NCI-H345 treated with DMSO at 0.1 percent for 48 hours (cell line): Measurements from ENCODE around the gene FARS2.

Experiments
- DNase-seq: peaks from one replicate; lab custom pipeline; 2025; ENCODE audit not compliant: unreplicated experiment; lab: John Stamatoyannopoulos, UW

FARS2 gene

DNA sequence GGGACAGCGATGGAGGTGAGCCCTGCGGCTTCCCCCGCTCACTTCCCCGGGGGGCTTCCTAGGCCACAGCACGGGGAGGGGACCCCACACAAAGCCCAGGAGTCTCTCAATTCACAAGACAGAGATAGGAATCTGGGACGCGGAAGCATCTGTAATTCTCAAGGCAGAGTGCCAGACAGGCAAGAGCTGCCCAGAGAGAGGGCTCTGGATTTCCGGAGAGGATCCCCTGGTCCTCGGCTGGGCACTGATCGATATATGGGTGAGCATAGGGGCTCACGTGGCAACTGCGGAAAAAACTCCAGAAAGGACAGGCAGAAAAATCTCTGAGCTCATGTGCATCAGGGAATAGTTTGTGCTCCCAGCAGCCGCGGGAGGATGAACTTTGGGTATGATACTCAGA lies 449.2 kb downstream of the FARS2 start:
- no peak for DNase-seq

DNA sequence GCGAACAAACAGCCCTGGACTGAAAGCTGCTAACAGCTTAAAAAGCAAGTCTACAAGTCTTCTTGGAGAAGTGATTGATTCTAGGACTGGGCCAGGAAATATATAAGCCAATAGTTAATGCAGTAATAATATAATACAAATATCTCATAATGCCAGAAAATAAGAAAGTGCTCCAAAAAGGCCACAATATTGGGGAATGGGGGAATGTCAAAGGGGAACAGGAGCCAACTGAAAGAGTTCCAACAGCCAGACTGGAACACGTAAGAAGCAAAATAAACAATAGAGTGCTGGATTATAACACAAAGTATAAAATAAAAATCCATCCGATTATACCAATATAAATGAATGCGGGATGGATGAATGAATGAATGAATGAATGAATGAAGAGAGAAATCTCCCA lies 449.6 kb downstream of the FARS2 start:
- DNase-seq: no peak

DNA sequence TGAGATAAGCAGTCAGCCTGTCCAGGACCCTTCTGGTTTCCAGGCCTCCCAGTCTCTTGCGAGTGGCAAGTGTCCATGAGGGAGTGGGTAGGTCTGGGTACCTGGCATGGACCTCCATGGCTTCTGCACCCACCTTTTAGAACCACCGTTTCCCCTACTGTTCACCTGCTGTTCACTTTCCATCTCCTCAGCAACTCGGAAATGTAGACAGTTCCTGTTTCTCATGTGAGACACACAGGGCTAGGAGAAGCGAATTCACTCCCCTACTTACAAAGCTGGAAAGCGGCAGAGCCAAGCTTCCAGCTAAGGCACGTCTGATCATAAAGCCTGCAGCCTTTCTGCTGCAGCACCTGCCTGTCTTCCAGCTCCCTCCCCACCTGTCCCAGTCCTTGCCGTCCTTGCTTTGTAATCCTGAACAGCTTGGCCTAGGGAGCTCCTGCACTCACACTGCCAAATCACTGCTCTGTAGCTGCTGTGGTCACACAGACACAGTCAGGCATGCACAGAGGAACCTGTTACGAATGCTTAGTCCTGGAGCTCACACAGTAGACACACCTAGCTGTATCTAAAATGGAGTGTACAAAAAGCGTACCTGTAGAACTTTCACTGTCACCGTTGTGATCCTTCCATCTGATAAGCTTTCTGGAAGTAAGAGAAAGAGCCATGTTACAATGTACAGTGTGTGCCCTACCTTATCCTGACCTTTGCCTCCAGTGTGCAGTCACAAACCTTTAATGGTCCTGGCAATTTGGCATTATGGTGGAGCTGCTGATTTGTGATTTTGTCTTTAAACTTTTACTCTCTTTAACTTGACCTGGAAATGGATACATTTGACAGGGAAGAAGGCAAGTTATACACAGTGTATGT lies 451.3 kb downstream of the FARS2 start:
- no peak for DNase-seq

DNA sequence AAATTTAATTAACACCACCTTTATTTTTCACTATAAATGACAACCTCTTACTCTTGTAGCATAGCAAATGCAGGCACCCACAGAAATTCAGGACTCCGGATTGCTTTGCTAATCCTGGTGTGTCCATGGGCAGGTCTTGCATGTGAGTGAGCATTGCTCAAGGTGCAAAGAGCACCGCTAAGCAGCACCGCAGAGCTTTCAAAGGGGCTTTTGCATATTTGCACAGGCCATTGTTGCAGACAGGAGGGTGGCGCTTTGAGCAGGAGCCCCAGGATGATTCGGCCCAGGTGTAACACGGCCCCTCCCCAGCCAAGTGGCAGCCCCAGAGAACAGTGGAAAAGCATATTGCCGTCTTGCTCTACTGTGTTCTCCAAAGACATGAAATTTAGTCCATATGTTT lies 452.2 kb downstream of the FARS2 start:
- DNase-seq: no peak

DNA sequence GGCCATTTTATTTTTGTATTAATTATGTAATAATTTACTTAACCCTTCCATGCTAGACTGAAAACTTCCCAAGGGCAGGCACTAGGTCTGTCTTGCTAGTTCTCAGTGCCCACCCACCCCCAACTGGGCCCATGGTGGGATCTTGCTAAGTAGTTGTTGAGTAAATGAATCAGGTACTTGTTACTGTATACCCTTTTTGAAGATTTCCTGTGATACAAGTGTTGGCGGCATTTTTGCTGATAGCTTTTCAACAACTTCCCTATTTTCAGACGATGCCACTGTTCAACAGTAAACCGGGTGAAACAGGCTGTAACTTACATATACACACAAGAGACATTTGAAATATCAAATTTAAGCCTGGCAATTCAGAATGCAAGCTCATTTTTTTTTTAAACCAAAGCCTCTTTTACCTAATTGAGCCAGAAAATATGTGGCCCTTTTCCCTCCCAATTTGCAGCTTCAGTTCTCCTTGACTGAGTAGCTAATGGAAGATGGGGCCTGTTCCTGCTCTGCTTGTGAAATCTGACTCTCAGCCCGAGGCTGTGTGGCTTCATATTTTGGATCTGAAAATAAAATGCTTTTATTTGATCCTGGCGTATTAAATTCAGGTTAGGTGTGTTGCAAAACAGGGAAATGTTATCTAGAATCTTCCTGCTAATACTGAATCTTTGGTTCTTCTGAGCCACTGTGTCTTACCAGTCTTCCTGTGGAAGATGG lies 457.1 kb downstream of the FARS2 start:
- no peak for DNase-seq

DNA sequence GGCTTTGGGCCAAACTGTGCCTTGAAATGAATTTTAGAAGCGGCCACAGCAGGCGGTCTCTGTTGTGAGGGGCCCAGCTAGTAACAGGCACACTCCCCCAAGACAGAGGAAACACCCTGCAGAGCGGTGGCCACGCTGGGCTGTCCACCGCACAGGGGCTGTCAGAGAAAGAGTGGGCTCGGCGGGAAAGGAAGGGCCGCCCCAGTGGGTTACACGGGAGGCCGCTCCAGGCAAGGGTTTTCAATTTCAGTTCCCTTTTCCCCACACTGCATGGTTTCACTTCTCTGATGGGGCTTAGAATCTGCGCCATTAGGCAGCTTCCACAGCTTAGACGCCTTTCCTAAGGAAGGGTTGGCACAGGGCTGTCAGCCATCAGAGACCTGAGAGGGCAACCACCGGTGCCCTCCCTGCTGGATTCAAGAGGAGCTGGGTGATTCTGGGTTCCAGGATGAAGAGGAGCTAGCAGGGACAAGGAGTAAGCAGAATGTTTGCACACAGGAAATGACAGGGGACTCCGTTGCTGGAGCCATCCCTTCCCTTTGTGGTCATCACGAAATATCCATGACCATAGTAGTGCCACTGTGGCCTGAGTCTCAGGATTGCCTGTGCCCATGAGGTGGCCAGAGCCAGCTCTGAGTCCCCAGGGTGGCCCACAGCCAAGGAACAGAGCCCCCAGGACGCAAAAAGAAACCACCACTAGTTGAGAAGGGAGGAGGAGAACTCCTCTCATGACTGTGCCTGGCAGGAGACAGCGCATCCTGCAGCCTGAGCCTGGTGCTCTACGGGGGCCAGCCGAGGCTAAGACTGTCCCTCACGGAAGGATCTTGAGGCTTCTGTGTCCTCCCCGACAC lies 462.8 kb downstream of the FARS2 start:
- DNase-seq: no peak

DNA sequence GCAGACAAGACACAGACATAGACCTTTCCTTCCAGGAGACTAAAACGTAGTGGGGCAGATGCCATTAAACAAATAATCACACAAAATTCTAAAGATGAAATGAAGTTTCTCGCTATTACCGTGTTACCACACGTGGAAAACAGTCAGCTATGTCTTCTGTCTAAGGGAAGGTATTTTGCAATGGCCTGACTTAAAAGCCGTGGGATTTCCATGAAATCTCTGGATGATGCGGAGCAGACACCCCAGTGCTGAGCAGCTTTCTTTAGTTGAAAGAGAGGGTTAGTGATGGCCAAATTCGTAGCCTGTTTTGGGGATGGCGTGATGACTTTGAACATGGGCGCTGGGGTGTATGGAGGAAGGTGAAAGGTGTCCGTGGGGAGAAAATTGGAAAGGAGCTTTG lies 463.6 kb downstream of the FARS2 start:
- DNase-seq: no peak

DNA sequence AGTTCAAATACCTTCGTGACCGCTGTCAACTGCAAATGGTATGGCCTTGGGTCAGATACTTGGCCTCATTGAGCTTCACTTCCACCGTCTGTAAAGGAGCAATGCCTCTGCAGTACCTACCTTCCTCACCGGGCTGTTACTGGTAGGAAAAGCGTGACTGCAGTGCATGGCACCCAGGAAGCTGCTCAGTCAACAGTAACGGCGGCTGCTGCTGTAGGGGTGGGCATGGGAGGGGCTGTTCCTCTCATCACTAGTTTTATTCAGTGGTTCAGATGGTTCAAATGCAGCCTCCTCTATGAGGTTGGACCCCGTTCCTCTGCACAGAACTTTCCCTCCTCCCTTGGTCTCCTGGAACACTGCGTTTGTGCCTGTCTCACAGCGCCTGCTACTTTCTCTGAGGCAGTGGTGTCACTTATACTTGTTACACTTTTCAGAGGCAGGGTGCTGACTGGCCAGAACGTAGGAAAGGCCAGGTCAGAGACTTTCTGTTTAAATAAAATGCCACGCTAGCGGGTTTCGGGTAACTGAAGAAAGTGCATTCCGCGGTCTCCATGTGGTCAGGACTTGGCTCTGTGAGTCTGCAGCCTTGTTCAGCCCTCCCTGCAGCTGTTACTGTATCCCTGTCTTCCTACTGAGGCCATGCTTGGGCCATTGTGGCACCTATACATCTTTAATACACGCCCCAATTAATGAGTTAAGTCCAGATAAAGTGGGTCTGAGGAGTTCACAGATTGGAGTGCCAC lies 465.8 kb downstream of the FARS2 start:
- DNase-seq: no peak

DNA sequence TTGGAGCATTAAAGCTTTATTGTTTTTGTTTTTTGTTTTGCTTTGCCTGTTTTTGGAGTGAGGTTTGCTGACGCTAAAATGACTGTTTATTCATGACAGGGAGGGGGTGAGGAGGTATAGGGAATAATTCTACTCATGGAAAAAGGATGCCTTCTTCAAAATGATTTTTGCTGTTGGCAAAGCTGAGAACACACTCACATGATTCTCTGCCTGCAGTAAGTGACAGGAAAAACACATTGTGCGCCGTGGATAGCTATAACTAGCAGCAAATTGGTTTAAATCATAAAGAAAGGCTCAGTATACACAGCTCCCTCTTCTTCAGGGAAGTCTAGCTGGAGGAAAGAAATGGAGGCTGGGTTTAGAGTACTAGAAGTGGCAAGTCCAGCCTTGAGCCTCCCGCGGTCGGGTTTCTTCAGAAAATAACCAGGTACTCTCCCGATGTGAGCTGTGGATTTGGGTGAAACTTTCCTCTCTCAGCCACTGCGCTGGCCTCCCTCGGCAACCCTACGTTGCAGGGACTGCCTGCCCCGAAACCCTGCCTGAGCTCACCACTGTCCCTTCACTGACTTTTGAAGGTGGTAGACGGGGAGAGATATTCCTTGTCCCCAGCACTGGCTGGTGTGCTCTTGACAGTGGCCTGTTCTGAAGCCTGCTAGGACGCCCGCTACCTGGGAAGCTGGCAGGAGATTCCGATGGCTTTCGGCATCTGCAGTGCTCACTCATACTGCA lies 467.2 kb downstream of the FARS2 start:
- DNase-seq: no peak

DNA sequence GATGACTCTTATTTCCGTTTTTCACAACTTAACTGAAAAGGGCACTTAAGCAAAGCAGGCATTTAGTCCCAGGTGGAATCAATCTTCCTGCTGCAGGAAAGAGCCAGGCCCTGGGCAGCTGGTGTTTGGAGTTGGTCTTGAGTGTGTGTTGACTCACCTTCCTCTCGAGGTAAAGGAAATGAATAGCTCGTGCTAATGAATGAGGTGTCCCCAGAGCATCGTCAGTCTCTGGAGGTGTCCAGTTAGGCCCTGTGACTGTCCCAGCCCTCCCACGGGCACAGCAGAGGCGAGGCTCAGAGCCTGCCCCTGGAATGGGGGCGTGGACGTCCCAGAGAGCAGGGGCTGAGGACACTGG lies 467.7 kb downstream of the FARS2 start:
- DNase-seq: no peak

DNA sequence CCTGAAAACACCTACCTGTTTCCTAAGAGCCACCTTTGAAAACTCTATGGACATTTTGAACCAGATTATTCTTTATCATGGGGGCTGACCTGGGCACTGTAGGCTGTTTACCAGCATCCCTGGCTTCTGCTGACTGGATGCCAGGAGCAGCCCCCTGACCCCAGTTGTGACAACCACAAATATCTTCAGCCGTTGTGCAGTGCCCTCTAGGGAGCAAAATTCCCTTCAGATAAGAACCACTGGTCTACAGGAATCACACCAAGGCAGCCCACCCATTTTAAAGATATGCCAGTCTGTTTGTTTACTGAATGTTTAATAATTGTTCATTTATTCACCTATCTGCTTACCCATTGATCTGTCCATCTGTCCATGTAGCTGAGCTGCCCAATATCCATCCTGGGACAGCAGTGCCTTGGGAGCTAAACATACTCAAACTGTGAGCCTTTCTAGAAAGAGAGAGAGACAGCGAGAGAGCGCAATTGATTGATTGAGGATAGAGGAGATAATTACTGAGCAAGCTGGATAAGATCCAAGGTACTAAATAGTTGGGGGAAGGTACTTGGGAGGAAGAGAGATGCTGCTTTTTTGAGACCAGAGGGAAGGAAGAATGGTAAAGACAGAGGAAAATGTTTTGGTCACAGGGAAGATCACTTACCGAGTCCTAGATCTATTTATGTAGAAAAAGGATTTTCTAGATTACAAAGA lies 468.7 kb downstream of the FARS2 start:
- no peak for DNase-seq

DNA sequence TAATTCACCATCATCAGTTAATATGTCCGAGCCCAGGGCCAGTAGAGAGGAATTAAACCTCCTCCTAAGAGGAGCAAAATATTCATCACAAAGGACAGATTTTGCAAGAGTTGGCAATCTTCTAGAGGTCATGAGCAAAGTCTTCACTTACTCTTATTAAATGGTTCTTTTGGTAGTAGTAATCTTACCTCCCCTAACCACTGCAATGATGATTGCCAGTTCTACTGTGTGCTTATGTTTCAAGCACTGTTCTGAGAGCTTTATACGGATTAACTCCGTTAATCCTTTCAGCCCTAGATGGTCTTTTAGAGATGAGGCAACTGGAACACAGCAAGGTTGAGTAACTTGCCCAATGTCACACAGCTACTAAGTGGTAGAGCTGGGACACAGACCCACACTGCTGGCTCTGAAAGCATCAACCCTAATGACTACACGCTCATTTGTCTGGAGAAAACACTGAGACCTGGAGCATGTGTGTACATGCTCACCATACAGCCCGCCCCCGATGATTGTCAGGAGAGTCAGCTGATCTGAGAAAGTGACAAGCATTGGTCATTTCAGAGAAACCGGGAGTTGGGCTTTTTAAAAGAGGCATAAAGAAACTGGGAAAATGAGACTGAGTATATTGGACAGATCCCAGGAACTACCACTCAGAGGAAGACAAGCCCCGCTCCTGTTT lies 469.4 kb downstream of the FARS2 start:
- no peak for DNase-seq

DNA sequence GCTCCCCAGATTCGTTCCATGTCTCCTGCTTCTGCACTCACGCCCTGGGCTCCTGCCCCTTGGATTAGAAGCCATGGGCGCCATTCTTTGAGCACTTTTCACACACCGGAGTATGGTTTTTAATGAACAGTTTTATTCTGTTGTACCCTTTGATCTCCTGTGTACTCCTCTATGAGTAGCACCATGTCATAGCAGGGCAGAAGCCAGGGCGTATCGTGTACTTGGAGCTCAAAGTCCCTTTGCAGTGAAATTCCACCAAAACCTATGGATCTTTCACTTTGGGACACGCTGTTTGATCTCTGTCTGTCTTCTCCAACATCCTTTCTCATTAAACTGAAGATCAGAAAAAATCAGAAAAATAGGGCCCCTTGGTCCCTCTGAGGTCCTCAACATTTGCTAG lies 470.1 kb downstream of the FARS2 start:
- DNase-seq: no peak

DNA sequence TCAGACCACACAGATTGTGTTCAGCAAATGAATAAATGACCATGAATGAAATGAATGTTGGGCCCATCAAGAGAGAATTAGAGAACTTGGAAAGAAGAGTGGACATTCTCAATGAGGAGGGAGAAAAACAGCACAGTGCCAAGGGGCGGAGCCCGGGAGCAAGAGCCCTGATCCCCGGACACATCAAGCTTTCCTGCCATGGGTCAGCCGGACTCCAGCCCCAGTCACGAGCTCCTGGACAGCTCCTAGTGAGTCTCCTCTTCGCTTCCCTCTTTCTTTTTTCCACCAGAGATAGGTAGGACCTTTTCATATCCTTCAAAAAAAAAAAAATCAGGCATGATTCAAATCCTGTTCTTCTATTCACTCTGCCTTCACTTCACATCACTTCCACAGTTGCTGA lies 471.2 kb downstream of the FARS2 start:
- DNase-seq: no peak

DNA sequence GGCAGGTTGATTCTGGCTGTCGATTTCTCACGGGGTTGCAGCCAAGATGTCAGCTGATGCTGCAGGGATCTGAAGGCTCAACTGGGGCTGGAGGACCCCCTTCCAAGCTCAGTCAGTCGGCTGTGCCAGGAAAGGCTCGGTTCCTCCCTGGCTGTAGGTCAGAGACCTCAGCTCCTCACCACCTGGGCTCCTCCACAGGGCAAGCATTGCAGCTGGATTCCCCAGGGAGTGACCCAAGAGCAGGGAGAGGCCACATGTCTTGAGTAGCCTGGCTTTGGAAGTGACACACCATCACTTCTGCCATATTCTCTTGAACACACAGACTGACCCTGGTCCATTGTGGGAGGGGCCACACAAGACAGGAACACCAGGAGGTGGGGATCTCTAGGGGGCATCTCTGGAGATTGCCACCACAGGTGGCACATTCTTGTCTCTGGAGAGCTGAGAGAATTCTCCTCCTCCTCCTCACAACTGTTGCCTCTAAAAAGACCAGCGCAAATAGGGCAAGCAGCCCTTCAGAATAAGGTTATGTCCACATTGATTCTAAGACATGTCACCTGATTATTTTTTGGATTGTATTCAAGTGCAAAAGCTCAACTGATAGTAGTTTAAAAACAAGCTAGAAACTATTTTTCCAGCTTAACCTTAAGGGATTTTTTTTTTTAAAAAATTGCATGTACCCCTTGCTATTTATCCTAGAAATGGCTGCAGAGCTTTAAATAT lies 474.9 kb downstream of the FARS2 start:
- no peak for DNase-seq

DNA sequence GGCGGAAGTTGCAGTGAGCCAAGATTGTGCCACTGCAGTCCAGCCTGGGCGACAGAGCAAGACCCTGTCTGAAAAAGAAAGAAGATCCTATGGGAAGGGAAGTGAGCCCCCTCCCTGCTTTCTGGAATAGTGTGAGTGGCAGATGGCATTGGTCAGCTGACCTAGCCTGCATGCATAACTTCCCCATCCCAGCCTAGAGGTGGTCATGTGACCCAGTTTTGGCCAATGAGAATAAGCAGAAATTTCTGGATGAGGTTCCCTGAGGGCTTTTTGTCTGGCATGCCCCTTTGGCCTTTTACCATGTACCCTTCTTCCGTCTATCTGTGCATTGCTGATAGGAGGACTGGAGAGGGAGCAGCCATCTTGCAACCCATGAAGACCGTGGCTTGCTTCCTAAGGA lies 476.1 kb downstream of the FARS2 start:
- DNase-seq: no peak

DNA sequence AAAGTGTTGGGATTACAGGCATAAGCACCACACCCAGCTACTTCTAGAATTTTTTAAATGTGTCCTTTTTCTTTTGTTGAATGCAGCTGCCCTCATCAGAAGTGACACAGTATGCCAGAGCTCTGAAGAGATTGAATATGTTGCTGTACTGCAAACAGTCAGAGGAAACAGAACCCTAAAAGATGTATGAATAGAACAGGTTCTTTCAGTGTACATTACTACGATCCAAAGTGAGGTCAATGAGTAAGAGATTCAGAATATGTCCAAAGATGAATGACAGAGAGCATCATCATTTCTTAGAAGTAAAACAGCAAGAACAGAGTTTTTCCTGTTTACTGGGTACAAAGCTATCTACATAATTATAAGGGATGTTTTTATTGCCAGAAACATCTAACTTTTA lies 476.9 kb downstream of the FARS2 start:
- no peak for DNase-seq

DNA sequence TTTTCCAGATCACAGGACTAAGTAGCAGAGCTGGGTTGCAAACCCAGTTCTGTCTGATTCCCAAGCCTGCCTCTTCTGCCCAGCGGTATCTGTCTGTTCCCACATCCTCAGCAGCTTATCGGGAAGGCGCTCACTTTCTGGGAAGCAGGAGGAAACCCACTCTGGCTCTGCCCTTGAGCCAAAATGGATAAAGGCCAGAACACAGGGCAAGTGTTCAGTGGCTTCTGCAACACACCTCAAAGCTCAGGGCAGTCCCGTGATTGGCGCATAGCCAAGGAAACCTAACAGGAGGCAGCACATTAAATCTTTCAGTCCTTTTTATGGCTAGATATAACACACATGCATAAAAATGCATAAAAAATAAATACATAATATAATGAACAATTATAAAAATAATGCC lies 483.2 kb downstream of the FARS2 start:
- DNase-seq: no peak

DNA sequence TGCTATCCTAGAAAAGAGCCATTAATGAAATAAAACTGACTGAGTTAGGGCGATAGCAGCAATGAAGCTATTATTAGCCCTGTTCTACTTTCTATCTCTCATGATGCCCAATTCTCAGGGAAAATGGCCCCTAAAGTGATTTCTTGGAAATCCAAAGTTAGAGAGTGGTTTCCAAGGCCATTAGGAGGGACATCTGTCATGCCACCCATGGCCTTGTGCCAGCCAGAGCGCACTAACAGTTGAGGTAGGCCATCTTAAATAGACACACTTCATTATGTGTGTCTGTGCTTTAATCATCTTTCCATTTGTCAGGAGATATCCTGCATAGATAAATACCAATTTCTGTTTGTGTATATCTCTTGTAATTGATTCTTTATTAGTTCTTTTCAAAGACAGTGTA lies 483.8 kb downstream of the FARS2 start:
- no peak for DNase-seq
